Frontal cortex (tissue), 4 donors: Measurements from ENCODE around the gene AGBL4. TPM values are rescaled to one million over a fixed set of nuclear protein-coding genes. Genes with fewer than 3 reads are reported as not detected.
"Not testable (repeated sequence)": the region's sequence is repeated elsewhere in the genome, so short reads cannot be mapped to it uniquely, and the experiment has no call there.

Experiments used
- DNase-seq, 2 donors: peaks; one replicate each; pipeline ENCODE4 v3.0.0; 2012; ENCODE audit warnings: low spot score in 2 of 2
- FAIRE-seq: peaks from 2 replicates; lab custom pipeline; 2012; peaks lifted over from hg19 to GRCh38; lab: Jason Lieb, UNC
- total RNA-seq: library from RNA; depleted of rRNA; stranded (reverse); fragments of >200 nt; gene quantifications from one replicate; pipeline ENCODE4 v1.2.3, GENCODE V29; 2014
- donor health status: control.
- donor health status: control.
- donor health status: control.

Gene AGBL4
- total RNA-seq, 1 donor from 2014 or later, result 3.3 TPM

GRCh38 chr1:49331066-49331852 is 692.5 kb downstream of the AGBL4 start:
- no peak for FAIRE-seq

GRCh38 chr1:49323925-49324540 is 699.7 kb downstream of the AGBL4 start:
- FAIRE-seq, result no peak

More at GRCh38 chr1:49331066-49331852, 692.5 kb downstream of the AGBL4 start:
- DNase-seq, result no peak

GRCh38 chr1:49320493-49320892 is 703.3 kb downstream of the AGBL4 start:
- DNase-seq, FAIRE-seq: not testable (repeated sequence)

More at GRCh38 chr1:49323925-49324540, 699.7 kb downstream of the AGBL4 start:
- no peak for DNase-seq

GRCh38 chr1:49319426-49319963 is 704.3 kb downstream of the AGBL4 start:
- no peak for DNase-seq
- FAIRE-seq, result no peak

GRCh38 chr1:49318218-49318617 is 705.5 kb downstream of the AGBL4 start:
- FAIRE-seq (no peak), DNase-seq (no peak)

- FAIRE-seq, result no peak
These were observed 716.3 kb downstream of the AGBL4 start for GRCh38 chr1:49307457-49307856.

GRCh38 chr1:49306507-49307070 is 717.2 kb downstream of the AGBL4 start:
- FAIRE-seq (no peak), DNase-seq (no peak)

More at GRCh38 chr1:49307457-49307856, 716.3 kb downstream of the AGBL4 start:
- no peak for DNase-seq

- DNase-seq, FAIRE-seq: not testable (repeated sequence)
These were observed 721.4 kb downstream of the AGBL4 start for GRCh38 chr1:49302400-49302799.

- DNase-seq (no peak), FAIRE-seq (no peak)
These were observed 725.5 kb downstream of the AGBL4 start for GRCh38 chr1:49298304-49298703.

- DNase-seq, result no peak
- FAIRE-seq, result no peak
These were observed 726.0 kb downstream of the AGBL4 start for GRCh38 chr1:49297783-49298182.

GRCh38 chr1:49294539-49294938 is 729.2 kb downstream of the AGBL4 start:
- DNase-seq (no peak), FAIRE-seq (no peak)

GRCh38 chr1:49293016-49293415 is 730.7 kb downstream of the AGBL4 start:
- FAIRE-seq (no peak), DNase-seq (no peak)

GRCh38 chr1:49257211-49258049 is 766.3 kb downstream of the AGBL4 start:
- FAIRE-seq, DNase-seq: not testable (repeated sequence)

- no peak for FAIRE-seq
- no peak for DNase-seq
These were observed 770.8 kb downstream of the AGBL4 start for GRCh38 chr1:49252917-49253316.

GRCh38 chr1:49251019-49251784 is 772.6 kb downstream of the AGBL4 start:
- DNase-seq (no peak), FAIRE-seq (no peak)

- FAIRE-seq, result no peak
These were observed 783.0 kb downstream of the AGBL4 start for GRCh38 chr1:49240709-49241221.

GRCh38 chr1:49234988-49235387 is 788.8 kb downstream of the AGBL4 start:
- FAIRE-seq, result no peak
- DNase-seq, result no peak

More at GRCh38 chr1:49240709-49241221, 783.0 kb downstream of the AGBL4 start:
- DNase-seq, result no peak

- FAIRE-seq, result no peak
- DNase-seq, result no peak
These were observed 794.2 kb downstream of the AGBL4 start for GRCh38 chr1:49229555-49229954.

GRCh38 chr1:49226758-49227157 is 797.0 kb downstream of the AGBL4 start:
- no peak for DNase-seq
- FAIRE-seq, result no peak
